Islet of Langerhans (tissue), 1 donor: Measurements from ENCODE around the gene CISH.

ENCODE experiments used
- FAIRE-seq: peaks from one replicate; lab custom pipeline; 2011; peaks lifted over from hg19 to GRCh38; lab: Jason Lieb, UNC

CISH gene

GRCh38 chr3:50568947-50569749 lies 42.4 kb downstream of the CISH start, which contains the start of gene HEMK1:
Gene HEMK1 (plus strand): TSS chr3:50569522. CDS start chr3:50571105, 1,583 bp downstream.
- FAIRE-seq = no peak

GRCh38 chr3:50567386-50568167 lies 44.0 kb downstream of the CISH start, which contains the start of gene C3orf18:
Gene C3orf18 (minus strand): TSS chr3:50567747. CDS start chr3:50565699, 2,048 bp downstream.
- FAIRE-seq = no peak

GRCh38 chr3:50567011-50567385 lies 44.6 kb downstream of the CISH start:
- no peak for FAIRE-seq

- no peak for FAIRE-seq
These were observed 47.3 kb downstream of the CISH start for GRCh38 chr3:50564321-50564720.

- no peak for FAIRE-seq
These were observed 47.7 kb downstream of the CISH start for GRCh38 chr3:50563867-50564266.

- FAIRE-seq = no peak
These were observed 48.7 kb downstream of the CISH start for GRCh38 chr3:50562861-50563260.

- FAIRE-seq = no peak
These were observed 51.9 kb downstream of the CISH start for GRCh38 chr3:50559702-50560101.

GRCh38 chr3:50557915-50558314 lies 53.7 kb downstream of the CISH start:
- no peak for FAIRE-seq

GRCh38 chr3:50557106-50557505 lies 54.5 kb downstream of the CISH start:
- FAIRE-seq = no peak
